LNCaP clone FGC (cell line): ENCODE results near the gene RASL10A.

Source experiments
- DNase-seq: peaks from one replicate; pipeline ENCODE4 v3.0.0-alpha.2; 2011; ENCODE audit warnings: low read depth
- H3K4me3 ChIP-seq: 2 replicates; pipeline ENCODE4 v1.5.1; 2011; ENCODE audit warnings: mild to moderate bottlenecking, low read depth, low read length, control low read depth
- TF ChIP-seq, protein P1 (sequence below): IDR thresholded peaks from 2 replicates; pipeline ENCODE4 v1.5.1; 2012; ENCODE audit warnings: mild to moderate bottlenecking; ENCODE audit not compliant: control insufficient read depth, insufficient read depth; ENCODE audit errors: extremely low read depth

The RASL10A gene

GRCh38 chr22:29269731-29270474 lies 45.6 kb downstream of the RASL10A start:
- TF ChIP-seq, protein P1, sequence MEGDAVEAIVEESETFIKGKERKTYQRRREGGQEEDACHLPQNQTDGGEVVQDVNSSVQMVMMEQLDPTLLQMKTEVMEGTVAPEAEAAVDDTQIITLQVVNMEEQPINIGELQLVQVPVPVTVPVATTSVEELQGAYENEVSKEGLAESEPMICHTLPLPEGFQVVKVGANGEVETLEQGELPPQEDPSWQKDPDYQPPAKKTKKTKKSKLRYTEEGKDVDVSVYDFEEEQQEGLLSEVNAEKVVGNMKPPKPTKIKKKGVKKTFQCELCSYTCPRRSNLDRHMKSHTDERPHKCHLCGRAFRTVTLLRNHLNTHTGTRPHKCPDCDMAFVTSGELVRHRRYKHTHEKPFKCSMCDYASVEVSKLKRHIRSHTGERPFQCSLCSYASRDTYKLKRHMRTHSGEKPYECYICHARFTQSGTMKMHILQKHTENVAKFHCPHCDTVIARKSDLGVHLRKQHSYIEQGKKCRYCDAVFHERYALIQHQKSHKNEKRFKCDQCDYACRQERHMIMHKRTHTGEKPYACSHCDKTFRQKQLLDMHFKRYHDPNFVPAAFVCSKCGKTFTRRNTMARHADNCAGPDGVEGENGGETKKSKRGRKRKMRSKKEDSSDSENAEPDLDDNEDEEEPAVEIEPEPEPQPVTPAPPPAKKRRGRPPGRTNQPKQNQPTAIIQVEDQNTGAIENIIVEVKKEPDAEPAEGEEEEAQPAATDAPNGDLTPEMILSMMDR, result no peak
- H3K4me3 ChIP-seq, result peak overlapping the region; percentile 68
- DNase-seq, result no peak

- TF ChIP-seq, protein P1, result no peak
- no peak for DNase-seq
Measured at GRCh38 chr22:29269230-29269604, 46.3 kb downstream of the RASL10A start.

DNA sequence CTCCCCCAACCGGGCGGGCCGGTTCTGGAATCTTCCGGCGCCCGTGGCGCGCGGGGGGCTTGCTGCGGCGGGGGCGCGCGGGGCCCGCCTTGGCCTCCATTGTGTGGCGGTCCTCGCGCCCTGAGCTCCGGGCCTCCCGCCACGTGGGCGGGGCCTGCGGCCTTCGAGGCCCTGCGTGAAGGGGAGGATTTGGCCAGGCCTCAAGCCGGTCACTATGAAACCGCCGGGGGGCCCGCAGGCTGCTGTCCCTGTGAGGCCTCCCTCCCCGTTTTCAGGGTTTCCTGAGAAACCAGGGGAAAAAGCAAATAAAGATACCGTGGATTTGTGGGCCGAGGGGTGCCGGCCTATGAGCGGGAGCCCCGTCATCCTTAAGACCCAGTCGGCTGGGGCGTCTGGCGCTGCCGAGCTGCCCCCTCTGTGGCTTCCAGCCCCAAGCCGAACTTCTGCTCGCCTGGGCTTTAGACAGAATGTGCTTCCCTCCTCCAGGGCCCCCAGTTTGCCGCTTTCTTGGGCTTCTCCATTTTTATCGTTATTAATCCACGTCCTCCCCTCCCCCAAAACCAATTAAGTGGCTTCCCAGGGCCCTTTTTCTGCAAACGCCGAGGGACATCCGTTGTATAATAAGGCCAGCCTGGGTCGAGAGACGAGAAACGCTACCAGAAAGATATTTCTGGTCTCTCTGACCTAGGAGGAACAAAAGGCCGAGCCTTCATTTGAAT lies 46.8 kb downstream of the RASL10A start:
- DNase-seq, result no peak
- TF ChIP-seq, protein P1, result no peak
- peak overlapping the region; percentile 68 for H3K4me3 ChIP-seq

More at GRCh38 chr22:29269230-29269604, 46.3 kb downstream of the RASL10A start:
- peak overlapping the region; percentile 68 for H3K4me3 ChIP-seq

DNA sequence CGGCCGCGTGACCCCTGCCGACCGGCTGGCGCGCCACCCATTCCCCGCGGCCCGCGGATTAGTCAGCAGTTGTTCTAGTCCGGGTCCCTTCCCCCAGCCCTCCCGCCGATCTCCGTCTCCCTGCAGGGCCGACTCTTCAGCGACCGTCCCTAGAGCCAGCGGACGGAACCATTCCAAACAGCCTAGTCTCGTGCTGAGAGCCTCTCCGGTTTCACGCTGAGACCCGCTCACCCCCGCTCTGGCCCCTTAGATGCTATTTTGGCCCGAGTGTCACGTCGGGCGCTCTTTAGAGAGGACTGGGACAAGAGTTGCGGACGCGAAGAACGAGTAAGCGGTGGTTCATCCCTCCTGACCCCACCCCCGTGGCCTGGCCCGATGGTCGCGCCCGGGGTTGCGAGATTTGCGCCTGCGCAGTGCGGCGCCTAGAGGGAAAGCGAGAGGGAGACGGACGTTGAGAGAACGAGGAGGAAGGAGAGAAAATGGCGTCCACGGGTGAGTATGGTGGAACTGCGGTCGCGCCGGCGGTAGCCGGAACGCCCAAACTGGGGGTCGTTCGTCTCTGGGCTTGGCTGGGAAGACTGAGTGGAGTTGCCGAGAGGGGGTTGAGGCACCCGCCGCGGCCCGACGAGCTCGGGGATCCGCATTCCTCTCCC lies 47.5 kb downstream of the RASL10A start, which contains the start of the genes EWSR1 and RHBDD3:
EWSR1 (plus strand) TSS at position 411 of the 653 bp plus-strand sequence; CDS start at position 480, 69 bp downstream.
RHBDD3 (minus strand) TSS at position 124 of the 653 bp plus-strand sequence. CDS start 2,355 bp downstream, outside the sequence.
- DNase-seq, result peak; percentile 92
- peak within 1 kb of the TSS; percentile 68 for H3K4me3 ChIP-seq
- TF ChIP-seq, protein P1, result no peak

DNA sequence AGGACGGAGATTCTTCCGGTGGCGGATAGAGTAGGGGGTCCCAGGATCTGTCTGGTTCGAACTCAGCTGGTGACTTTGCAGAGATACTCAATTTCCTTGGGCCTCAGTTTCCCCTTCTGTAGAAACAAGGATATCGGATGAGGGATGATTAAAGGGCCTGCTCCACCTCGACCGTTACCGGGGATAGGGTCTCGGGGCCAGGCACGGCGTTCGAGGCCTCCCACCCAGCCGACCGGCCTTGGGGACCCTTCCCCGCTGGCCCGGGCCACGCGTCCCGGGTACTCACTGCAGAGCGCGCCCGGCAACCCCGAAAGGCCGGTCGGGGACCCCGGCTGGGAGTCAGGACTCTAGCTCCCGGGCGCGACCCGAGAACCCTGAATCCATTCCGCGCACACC lies 48.0 kb downstream of the RASL10A start:
- H3K4me3 ChIP-seq, result peak overlapping the region; percentile 68
- no peak for DNase-seq
- TF ChIP-seq, protein P1, result no peak

- TF ChIP-seq, protein P1, result no peak
- peak overlapping the region; percentile 68 for H3K4me3 ChIP-seq
- DNase-seq, result no peak
Measured at GRCh38 chr22:29266564-29267461, 48.7 kb downstream of the RASL10A start.
